ENCODE results near the gene FBXO34.

FBXO34 gene

GRCh38 chr14:55351111-55351510 lies 79.9 kb downstream of the FBXO34 start:
- H3K27ac ChIP-seq (ENCODE audit: low read depth, low read length), result no peak overlapping the region
- no peak overlapping the region for H3K9ac ChIP-seq (ENCODE audit: low read length in 5 of 5)
- H3K9me3 ChIP-seq (ENCODE audit: control insufficient read depth in 5 of 5, low read length in 5 of 5), result no peaks in the 10 kb centered on the region
- no peak overlapping the region for H3K4me3 ChIP-seq (ENCODE audit: low read depth in 1 of 5, low read length in 5 of 5)
- H3K36me3 ChIP-seq (ENCODE audit: control insufficient read depth in 5 of 5, insufficient read depth in 5 of 5, low read length in 5 of 5), result peaks cover 9 to 43% (median 31%) of the 10 kb centered on the region in 5 donors
- no peaks in the 10 kb centered on the region for H3K27me3 ChIP-seq (ENCODE audit: control insufficient read depth in 5 of 5, insufficient read depth in 4 of 5, low read length in 5 of 5)
- peaks cover 0 to 2% (median 0%) of the 10 kb centered on the region in 5 donors for H3K4me1 ChIP-seq (ENCODE audit: control insufficient read depth in 5 of 5, insufficient read depth in 5 of 5, low read length in 5 of 5)

- Histone ChIP-seq H3K4me3 (ENCODE audit: low read depth in 1 of 5, low read length in 5 of 5) (no peak overlapping the region), H3K4me1 (ENCODE audit: control insufficient read depth in 5 of 5, insufficient read depth in 5 of 5, low read length in 5 of 5) (no peaks in the 10 kb centered on the region), H3K9me3 (ENCODE audit: control insufficient read depth in 5 of 5, low read length in 5 of 5) (no peaks in the 10 kb centered on the region), H3K27me3 (ENCODE audit: control insufficient read depth in 5 of 5, insufficient read depth in 4 of 5, low read length in 5 of 5) (no peaks in the 10 kb centered on the region), H3K9ac (ENCODE audit: low read length in 5 of 5) (no peak overlapping the region), H3K36me3 (ENCODE audit: control insufficient read depth in 5 of 5, insufficient read depth in 5 of 5, low read length in 5 of 5) (peaks cover 9 to 44% (median 31%) of the 10 kb centered on the region in 5 donors), H3K27ac (ENCODE audit: low read depth, low read length) (no peak overlapping the region)
These were observed 81.0 kb downstream of the FBXO34 start for GRCh38 chr14:55352201-55352600.

- H3K36me3 ChIP-seq (ENCODE audit: control insufficient read depth in 5 of 5, insufficient read depth in 5 of 5, low read length in 5 of 5), result peaks cover 9 to 44% (median 31%) of the 10 kb centered on the region in 5 donors
- no peak overlapping the region for H3K27ac ChIP-seq (ENCODE audit: low read depth, low read length)
- no peak overlapping the region for H3K4me3 ChIP-seq (ENCODE audit: low read depth in 1 of 5, low read length in 5 of 5)
- no peaks in the 10 kb centered on the region for H3K4me1 ChIP-seq (ENCODE audit: control insufficient read depth in 5 of 5, insufficient read depth in 5 of 5, low read length in 5 of 5)
- H3K9ac ChIP-seq (ENCODE audit: low read length in 5 of 5), result no peak overlapping the region
- H3K27me3 ChIP-seq (ENCODE audit: control insufficient read depth in 5 of 5, insufficient read depth in 4 of 5, low read length in 5 of 5), result no peaks in the 10 kb centered on the region
- H3K9me3 ChIP-seq (ENCODE audit: control insufficient read depth in 5 of 5, low read length in 5 of 5), result no peaks in the 10 kb centered on the region
These were observed 82.7 kb downstream of the FBXO34 start for GRCh38 chr14:55353686-55354467.

GRCh38 chr14:55354500-55354899 lies 83.3 kb downstream of the FBXO34 start:
- Histone ChIP-seq H3K9me3 (ENCODE audit: control insufficient read depth in 5 of 5, low read length in 5 of 5) (no peaks in the 10 kb centered on the region), H3K4me1 (ENCODE audit: control insufficient read depth in 5 of 5, insufficient read depth in 5 of 5, low read length in 5 of 5) (no peaks in the 10 kb centered on the region), H3K9ac (ENCODE audit: low read length in 5 of 5) (no peak overlapping the region), H3K36me3 (ENCODE audit: control insufficient read depth in 5 of 5, insufficient read depth in 5 of 5, low read length in 5 of 5) (peaks cover 9 to 44% (median 31%) of the 10 kb centered on the region in 5 donors), H3K27ac (ENCODE audit: low read depth, low read length) (no peak overlapping the region), H3K27me3 (ENCODE audit: control insufficient read depth in 5 of 5, insufficient read depth in 4 of 5, low read length in 5 of 5) (no peaks in the 10 kb centered on the region), H3K4me3 (ENCODE audit: low read depth in 1 of 5, low read length in 5 of 5) (no peak overlapping the region)

GRCh38 chr14:55355922-55356321 lies 84.7 kb downstream of the FBXO34 start:
- H3K9me3 ChIP-seq (ENCODE audit: control insufficient read depth in 5 of 5, low read length in 5 of 5), result no peaks in the 10 kb centered on the region
- no peak overlapping the region for H3K4me3 ChIP-seq (ENCODE audit: low read depth in 1 of 5, low read length in 5 of 5)
- H3K27me3 ChIP-seq (ENCODE audit: control insufficient read depth in 5 of 5, insufficient read depth in 4 of 5, low read length in 5 of 5), result no peaks in the 10 kb centered on the region
- peaks cover 3 to 38% (median 24%) of the 10 kb centered on the region in 5 donors for H3K36me3 ChIP-seq (ENCODE audit: control insufficient read depth in 5 of 5, insufficient read depth in 5 of 5, low read length in 5 of 5)
- H3K4me1 ChIP-seq (ENCODE audit: control insufficient read depth in 5 of 5, insufficient read depth in 5 of 5, low read length in 5 of 5), result no peaks in the 10 kb centered on the region
- no peak overlapping the region for H3K9ac ChIP-seq (ENCODE audit: low read length in 5 of 5)
- no peak overlapping the region for H3K27ac ChIP-seq (ENCODE audit: low read depth, low read length)

GRCh38 chr14:55356913-55357312 lies 85.7 kb downstream of the FBXO34 start:
- H3K36me3 ChIP-seq (ENCODE audit: control insufficient read depth in 5 of 5, insufficient read depth in 5 of 5, low read length in 5 of 5), result peaks cover 0 to 28% (median 14%) of the 10 kb centered on the region in 5 donors
- H3K9ac ChIP-seq (ENCODE audit: low read length in 5 of 5), result no peak overlapping the region
- no peaks in the 10 kb centered on the region for H3K4me1 ChIP-seq (ENCODE audit: control insufficient read depth in 5 of 5, insufficient read depth in 5 of 5, low read length in 5 of 5)
- H3K4me3 ChIP-seq (ENCODE audit: low read depth in 1 of 5, low read length in 5 of 5), result no peak overlapping the region
- no peaks in the 10 kb centered on the region for H3K9me3 ChIP-seq (ENCODE audit: control insufficient read depth in 5 of 5, low read length in 5 of 5)
- H3K27ac ChIP-seq (ENCODE audit: low read depth, low read length), result no peak overlapping the region
- no peaks in the 10 kb centered on the region for H3K27me3 ChIP-seq (ENCODE audit: control insufficient read depth in 5 of 5, insufficient read depth in 4 of 5, low read length in 5 of 5)

GRCh38 chr14:55359307-55359706 lies 88.1 kb downstream of the FBXO34 start:
- Histone ChIP-seq H3K27me3 (ENCODE audit: control insufficient read depth in 5 of 5, insufficient read depth in 4 of 5, low read length in 5 of 5) (no peaks in the 10 kb centered on the region), H3K9ac (ENCODE audit: low read length in 5 of 5) (no peak overlapping the region), H3K9me3 (ENCODE audit: control insufficient read depth in 5 of 5, low read length in 5 of 5) (no peaks in the 10 kb centered on the region), H3K27ac (ENCODE audit: low read depth, low read length) (no peak overlapping the region), H3K4me1 (ENCODE audit: control insufficient read depth in 5 of 5, insufficient read depth in 5 of 5, low read length in 5 of 5) (no peaks in the 10 kb centered on the region), H3K4me3 (ENCODE audit: low read depth in 1 of 5, low read length in 5 of 5) (no peak overlapping the region), H3K36me3 (ENCODE audit: control insufficient read depth in 5 of 5, insufficient read depth in 5 of 5, low read length in 5 of 5) (peaks cover 0 to 13% (median 9%) of the 10 kb centered on the region in 5 donors)

- Histone ChIP-seq H3K27me3 (ENCODE audit: control insufficient read depth in 5 of 5, insufficient read depth in 4 of 5, low read length in 5 of 5) (no peaks in the 10 kb centered on the region), H3K27ac (ENCODE audit: low read depth, low read length) (no peak overlapping the region), H3K36me3 (ENCODE audit: control insufficient read depth in 5 of 5, insufficient read depth in 5 of 5, low read length in 5 of 5) (peaks cover 0 to 9% (median 8%) of the 10 kb centered on the region in 5 donors), H3K9me3 (ENCODE audit: control insufficient read depth in 5 of 5, low read length in 5 of 5) (no peaks in the 10 kb centered on the region), H3K4me3 (ENCODE audit: low read depth in 1 of 5, low read length in 5 of 5) (no peak overlapping the region), H3K9ac (ENCODE audit: low read length in 5 of 5) (no peak overlapping the region), H3K4me1 (ENCODE audit: control insufficient read depth in 5 of 5, insufficient read depth in 5 of 5, low read length in 5 of 5) (no peaks in the 10 kb centered on the region)
These were observed 90.0 kb downstream of the FBXO34 start for GRCh38 chr14:55361190-55361589.

- no peaks in the 10 kb centered on the region for H3K9me3 ChIP-seq (ENCODE audit: control insufficient read depth in 5 of 5, low read length in 5 of 5)
- H3K9ac ChIP-seq (ENCODE audit: low read length in 5 of 5), result no peak overlapping the region
- H3K4me1 ChIP-seq (ENCODE audit: control insufficient read depth in 5 of 5, insufficient read depth in 5 of 5, low read length in 5 of 5), result no peaks in the 10 kb centered on the region
- no peak overlapping the region for H3K4me3 ChIP-seq (ENCODE audit: low read depth in 1 of 5, low read length in 5 of 5)
- no peaks in the 10 kb centered on the region for H3K27me3 ChIP-seq (ENCODE audit: control insufficient read depth in 5 of 5, insufficient read depth in 4 of 5, low read length in 5 of 5)
- peaks cover 6 to 40% (median 28%) of the 10 kb centered on the region in 5 donors for H3K36me3 ChIP-seq (ENCODE audit: control insufficient read depth in 5 of 5, insufficient read depth in 5 of 5, low read length in 5 of 5)
- peak overlapping the region; percentile 26 for H3K27ac ChIP-seq (ENCODE audit: low read depth, low read length)
These were observed 95.0 kb downstream of the FBXO34 start for GRCh38 chr14:55366271-55366670.

GRCh38 chr14:55370883-55371455 lies 99.7 kb downstream of the FBXO34 start:
- Histone ChIP-seq H3K36me3 (ENCODE audit: control insufficient read depth in 5 of 5, insufficient read depth in 5 of 5, low read length in 5 of 5) (peaks cover 8 to 45% (median 38%) of the 10 kb centered on the region in 5 donors), H3K9ac (ENCODE audit: low read length in 5 of 5) (no peak overlapping the region), H3K4me1 (ENCODE audit: control insufficient read depth in 5 of 5, insufficient read depth in 5 of 5, low read length in 5 of 5) (no peaks in the 10 kb centered on the region), H3K27me3 (ENCODE audit: control insufficient read depth in 5 of 5, insufficient read depth in 4 of 5, low read length in 5 of 5) (no peaks in the 10 kb centered on the region), H3K27ac (ENCODE audit: low read depth, low read length) (no peak overlapping the region), H3K9me3 (ENCODE audit: control insufficient read depth in 5 of 5, low read length in 5 of 5) (no peaks in the 10 kb centered on the region), H3K4me3 (ENCODE audit: low read depth in 1 of 5, low read length in 5 of 5) (no peak overlapping the region)

Data from subcutaneous abdominal adipose tissue (tissue), 5 donors.